GM21360 (cell line): ENCODE measurements around the gene ST3GAL5.

Experiments
- ATAC-seq: cut with Tn5 transposase; IDR thresholded peaks from one replicate; pipeline ENCODE4 v1.9.1; 2021; ENCODE audit warnings: mild to moderate bottlenecking, moderate library complexity; ENCODE audit not compliant: unreplicated experiment

Gene ST3GAL5

GRCh38 chr2:85811180-85812093 is 77.4 kb downstream of the ST3GAL5 start:
- ATAC-seq: no peak

- no peak for ATAC-seq
Measured at GRCh38 chr2:85810371-85811179, 78.2 kb downstream of the ST3GAL5 start.

- no peak for ATAC-seq
Measured at GRCh38 chr2:85807756-85808155, 81.0 kb downstream of the ST3GAL5 start.

GRCh38 chr2:85806358-85807118 is 82.3 kb downstream of the ST3GAL5 start:
- ATAC-seq: no peak

- no peak for ATAC-seq
Measured at GRCh38 chr2:85804583-85804982, 84.2 kb downstream of the ST3GAL5 start.

GRCh38 chr2:85803704-85804425 is 84.9 kb downstream of the ST3GAL5 start:
- ATAC-seq: no peak

GRCh38 chr2:85802354-85803103 is 86.3 kb downstream of the ST3GAL5 start:
- ATAC-seq: no peak

GRCh38 chr2:85801871-85802270 is 86.9 kb downstream of the ST3GAL5 start:
- ATAC-seq: no peak

- no peak for ATAC-seq
Measured at GRCh38 chr2:85800586-85800985, 88.2 kb downstream of the ST3GAL5 start.

GRCh38 chr2:85799215-85799956 is 89.4 kb downstream of the ST3GAL5 start:
- no peak for ATAC-seq

- ATAC-seq: no peak
Measured at GRCh38 chr2:85797921-85798320, 90.9 kb downstream of the ST3GAL5 start.

- no peak for ATAC-seq
Measured at GRCh38 chr2:85797263-85797660, 91.5 kb downstream of the ST3GAL5 start.

GRCh38 chr2:85796341-85797262 is 92.2 kb downstream of the ST3GAL5 start:
- no peak for ATAC-seq

GRCh38 chr2:85796046-85796340 is 92.8 kb downstream of the ST3GAL5 start:
- no peak for ATAC-seq

GRCh38 chr2:85795331-85796045 is 93.3 kb downstream of the ST3GAL5 start:
- ATAC-seq: no peak

GRCh38 chr2:85794491-85795121 is 94.2 kb downstream of the ST3GAL5 start:
- no peak for ATAC-seq

- no peak for ATAC-seq
Measured at GRCh38 chr2:85794038-85794441, 94.8 kb downstream of the ST3GAL5 start.
